ENCODE data around the gene KRTAP4-8.
A peak's percentile ranks its signal among the peaks of the same experiment; 100 is the strongest.

- TF ChIP-seq POLR2AphosphoS5 (IDR thresholded peaks at IDR 0.05; ENCODE audit: low read depth, low read length) (peak; percentile 27; the same call in 1 of the 2 replicates), MEF2A (IDR thresholded peaks at IDR 0.05; ENCODE audit: borderline replicate concordance, low read depth) (no peak)
Observed at GRCh38 chr17:41060052-41060604, 37.8 kb downstream of the KRTAP4-8 start, which contains the start of gene KRTAP2-3.

Data from SK-N-SH (cell line).